Posterior cingulate gyrus (tissue), 11 donors: ENCODE results near the gene PPP4R3C.
"Not testable (repeated sequence)": the region's sequence is repeated elsewhere in the genome, so short reads cannot be mapped to it uniquely, and the experiment has no call there.

Experiments
- DNase-seq, 10 donors: peaks; one replicate each; pipeline versions ENCODE4 v3.0.0 to v3.0.0-alpha.2; 2020 to 2021; ENCODE audit warnings: mixed read lengths in 3 of 10
- intact Hi-C: fragments of 100-400 bp; cut with DNase I; formaldehyde crosslinking; loops from one replicate; pipeline ENCODE4 v1.15.1; 2023

Gene PPP4R3C

DNA sequence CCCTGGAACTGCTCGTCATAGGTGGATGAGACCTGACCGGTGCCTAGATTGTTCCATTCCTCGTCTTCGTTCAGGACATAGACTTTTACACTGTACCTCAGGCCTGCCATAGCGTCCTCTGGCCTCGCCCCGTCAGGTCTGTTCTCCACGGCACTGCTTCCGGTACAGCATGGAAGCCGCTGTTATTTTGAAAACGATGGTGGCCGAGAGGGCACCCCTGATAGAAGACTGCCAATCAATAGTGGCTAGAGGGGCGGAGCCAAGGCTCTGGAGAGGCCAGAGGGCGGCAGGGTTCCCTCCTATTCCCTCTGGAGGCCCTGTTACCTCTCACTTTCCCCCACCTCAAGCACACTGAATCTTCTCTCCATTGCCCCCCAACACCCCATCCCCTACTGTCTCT is at the start of gene PPP4R3C:
Gene PPP4R3C (minus strand): TSS at position 155 of the 400 bp plus-strand sequence. CDS start 45 bp downstream, at position 110.
- peak in 1 of 10 donors; percentile 49 for DNase-seq
- intact Hi-C loops: no loop called here

DNA sequence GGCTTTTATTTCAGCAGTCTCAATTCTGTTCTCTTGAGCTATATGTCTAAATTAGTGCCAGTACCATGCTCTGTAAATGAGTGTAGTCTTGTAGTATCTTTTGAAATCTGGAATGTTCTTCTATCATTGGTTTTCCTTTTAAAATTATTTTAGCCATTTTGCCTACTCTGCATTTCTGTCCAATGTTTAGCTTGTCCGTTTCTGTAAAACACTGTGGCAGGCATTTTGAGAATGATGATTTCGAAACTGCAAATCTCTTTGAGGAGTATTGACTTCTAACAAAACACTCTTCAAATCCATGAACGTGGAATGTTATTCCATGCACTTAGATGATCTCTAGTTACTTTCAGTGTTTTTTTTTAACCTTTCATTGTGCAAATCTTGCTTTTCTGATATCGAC is 28.3 kb upstream of the PPP4R3C start:
- DNase-seq: no peak

DNA sequence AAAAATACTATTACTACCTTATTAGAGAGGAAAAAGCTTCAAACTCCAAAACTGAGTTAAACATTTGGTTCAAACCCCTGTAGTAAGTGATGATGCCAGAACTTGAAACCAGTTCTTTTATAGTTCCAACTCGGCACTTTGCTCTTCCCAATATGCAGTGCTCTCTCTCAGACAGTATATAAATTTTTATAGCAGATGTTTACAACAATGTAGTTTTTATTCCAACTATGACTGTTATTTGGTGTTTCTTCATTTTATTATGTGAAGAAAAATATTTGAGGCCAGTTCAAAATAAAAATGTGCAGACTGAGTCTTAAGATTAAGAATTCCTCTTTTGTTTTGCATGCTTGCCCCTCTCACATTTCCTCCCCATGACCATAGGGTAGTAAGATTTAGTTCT is 2.9 kb upstream of the PPP4R3C start:
- no peak for DNase-seq
- intact Hi-C loops: no loop called here

More for the DNA sequence above, 28.3 kb upstream of the PPP4R3C start:
- intact Hi-C loops: no loop called here

DNA sequence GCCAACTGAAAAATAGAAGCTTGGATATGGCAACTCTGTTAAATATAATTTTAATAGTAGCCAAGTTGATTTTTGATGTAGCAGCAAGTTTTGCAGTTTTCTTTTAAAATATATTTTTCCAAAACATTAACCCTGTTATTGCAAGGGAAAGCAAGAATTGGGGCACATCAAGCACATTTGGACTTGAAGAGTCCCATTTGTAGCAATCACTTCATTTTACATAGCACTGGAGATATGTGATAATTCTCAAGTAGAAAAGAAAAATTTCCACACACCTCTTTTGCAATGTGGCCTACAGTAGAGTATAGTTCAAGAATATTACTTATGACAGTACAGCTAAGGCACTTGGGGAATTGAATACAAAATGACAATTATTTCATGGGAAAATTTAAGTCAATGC is 1.9 kb upstream of the PPP4R3C start:
- DNase-seq: no peak
- intact Hi-C loops: no loop called here

DNA sequence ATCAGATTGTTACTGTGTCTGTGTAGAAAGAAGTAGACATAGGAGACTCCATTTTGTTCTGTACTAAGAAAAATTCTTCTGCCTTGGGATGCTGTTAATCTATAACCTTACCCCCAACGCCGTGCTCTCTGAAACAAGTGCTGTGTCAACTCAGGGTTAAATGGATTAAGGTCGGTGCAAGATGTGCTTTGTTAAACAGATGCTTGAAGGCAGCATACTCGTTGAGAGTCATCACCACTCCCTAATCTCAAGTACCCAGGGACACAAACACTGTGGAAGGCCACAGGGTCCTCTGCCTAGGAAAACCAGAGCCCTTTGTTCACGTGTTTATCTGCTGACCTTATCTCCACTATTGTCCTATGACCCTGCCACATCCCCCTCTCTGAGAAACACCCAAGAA is 4.0 kb downstream of the PPP4R3C start:
- DNase-seq, intact Hi-C loops: not testable (repeated sequence)

DNA sequence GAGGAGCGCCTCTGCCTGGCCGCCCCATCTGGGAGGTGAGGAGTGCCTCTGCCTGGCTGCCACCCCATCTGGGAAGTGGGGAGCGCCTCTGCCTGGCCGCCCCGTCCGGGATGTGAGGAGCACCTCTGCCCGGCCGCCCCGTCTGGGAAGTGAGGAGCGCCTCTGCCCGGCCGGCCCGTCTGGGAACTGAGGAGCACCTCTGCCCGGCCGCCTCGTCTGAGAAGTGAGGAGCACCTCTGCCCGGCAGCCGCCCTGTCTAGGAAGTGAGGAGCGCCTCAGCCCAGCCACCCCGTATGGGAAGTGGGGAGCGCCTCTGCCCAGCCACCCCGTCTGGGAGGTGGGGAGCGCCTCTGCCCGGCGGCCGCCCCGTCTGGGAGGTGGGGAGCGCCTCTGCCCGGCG is 4.6 kb downstream of the PPP4R3C start:
- intact Hi-C loops: not testable (repeated sequence)
- DNase-seq: peak in 2 of 10 donors; percentile 65 to 85

DNA sequence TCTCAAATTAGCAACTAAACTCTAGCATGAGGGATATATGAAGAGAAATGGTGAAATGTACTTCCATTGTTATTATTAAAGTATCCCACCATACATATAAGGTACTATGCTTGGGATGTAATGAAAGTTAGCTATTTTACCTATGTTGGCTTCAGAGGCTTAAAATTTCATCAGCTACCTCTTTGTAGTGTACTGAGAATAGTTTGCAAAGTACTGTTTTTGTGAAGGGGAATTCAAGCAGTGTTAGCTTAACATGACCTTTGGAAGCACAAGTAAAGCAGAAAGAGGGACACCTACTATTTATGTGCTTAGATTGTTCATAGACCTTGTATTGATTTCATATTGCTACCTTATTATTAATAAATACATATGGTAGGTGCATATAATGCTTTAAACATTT is 11.8 kb downstream of the PPP4R3C start:
- intact Hi-C loops: no loop called here
- DNase-seq: no peak

DNA sequence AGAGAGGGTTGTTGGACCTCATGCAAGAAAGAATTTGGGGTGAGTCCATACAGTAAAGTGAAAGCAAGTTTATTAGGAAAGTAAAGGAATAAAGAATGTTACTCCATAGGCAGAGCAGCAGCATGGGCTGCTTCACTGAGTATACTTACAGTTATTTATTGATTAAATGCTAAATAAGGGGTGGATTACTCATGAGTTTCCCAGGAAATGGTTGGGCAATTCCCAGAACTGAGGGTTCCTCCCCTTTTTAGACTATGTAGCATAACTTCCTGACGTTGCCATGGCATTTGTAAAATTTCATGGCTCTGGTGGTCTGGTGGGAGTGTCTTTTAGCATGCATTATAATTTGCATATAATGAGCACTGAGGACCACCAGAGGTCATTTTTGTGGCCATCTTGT is 16.7 kb downstream of the PPP4R3C start:
- intact Hi-C loops: no loop called here
- DNase-seq: no peak

DNA sequence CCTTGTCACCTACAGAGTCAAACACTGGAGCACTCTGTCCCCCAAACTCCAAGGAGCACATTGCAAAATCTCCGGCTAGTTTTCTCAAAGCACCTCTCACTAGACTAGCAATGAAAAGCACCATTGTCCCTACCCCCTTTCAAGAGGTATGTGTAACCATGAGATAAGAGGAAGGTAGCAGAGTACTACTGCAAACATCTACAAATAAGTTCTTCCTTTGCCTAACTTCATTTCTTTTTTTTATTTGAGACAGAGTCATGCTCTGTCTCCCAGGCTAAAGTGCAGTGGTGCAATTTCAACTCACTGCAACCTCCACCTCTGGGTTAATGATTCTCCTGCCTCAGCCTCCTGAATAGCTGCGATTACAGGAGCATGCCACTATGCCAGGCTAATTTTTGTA is 17.7 kb downstream of the PPP4R3C start:
- no peak for DNase-seq
- intact Hi-C loops: no loop called here

DNA sequence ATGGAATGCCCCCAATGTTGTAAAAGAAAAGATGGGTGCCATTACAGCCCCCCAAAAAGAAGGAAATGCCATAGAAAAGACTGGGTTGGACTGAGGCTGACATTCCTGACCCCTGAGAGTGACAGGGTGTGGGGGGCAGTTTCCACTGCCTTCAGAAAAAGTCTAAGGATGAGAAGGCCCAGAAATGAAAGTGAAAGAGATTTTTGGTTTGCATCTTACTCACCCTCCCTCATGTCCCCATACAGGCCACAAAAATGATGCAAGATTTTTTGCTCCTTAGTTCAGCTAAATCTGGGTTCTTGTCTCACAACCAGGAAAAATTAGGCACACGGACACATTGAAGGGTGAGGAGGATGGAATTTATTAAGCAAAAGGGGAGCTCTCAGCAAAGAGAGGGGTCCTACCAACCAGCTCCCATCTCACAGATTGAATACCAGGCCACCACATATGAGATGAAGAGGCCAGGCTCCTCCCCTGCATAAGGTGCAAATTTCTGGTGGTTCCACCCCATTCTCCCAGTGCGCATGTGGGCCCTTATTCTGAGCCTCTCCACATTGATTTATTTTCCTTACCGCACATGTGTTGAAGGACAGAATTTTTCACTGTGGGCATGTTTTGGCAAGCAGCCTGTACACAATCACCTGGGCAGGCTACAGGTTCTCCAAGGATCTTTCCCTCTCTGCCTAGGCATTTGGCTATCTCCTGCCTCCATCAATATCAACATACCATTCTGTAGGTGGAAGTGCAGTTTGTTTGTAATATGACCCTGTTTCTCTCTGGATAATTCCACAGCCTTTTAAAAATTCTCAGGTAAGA is 18.8 kb downstream of the PPP4R3C start:
- intact Hi-C loops: no loop called here
- DNase-seq: no peak

DNA sequence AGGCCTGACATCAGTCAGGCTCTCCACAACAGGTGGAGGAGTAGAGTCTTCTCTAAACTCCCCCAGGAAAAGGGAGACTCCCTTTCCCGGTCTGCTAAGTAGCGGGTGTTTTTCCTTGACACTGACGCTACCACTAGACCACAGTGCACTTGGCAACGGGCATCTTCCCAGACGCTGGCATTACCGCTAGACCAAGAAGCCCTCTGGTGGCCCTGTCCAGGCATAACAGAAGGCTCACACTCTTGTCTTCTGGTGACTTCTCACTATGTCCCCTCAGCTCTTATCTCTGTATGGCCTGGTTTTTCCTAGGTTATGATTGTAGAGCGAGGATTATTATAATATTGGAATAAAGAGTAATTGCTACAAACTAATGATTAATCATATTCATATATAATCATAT is 20.7 kb downstream of the PPP4R3C start:
- DNase-seq, intact Hi-C loops: not testable (repeated sequence)

DNA sequence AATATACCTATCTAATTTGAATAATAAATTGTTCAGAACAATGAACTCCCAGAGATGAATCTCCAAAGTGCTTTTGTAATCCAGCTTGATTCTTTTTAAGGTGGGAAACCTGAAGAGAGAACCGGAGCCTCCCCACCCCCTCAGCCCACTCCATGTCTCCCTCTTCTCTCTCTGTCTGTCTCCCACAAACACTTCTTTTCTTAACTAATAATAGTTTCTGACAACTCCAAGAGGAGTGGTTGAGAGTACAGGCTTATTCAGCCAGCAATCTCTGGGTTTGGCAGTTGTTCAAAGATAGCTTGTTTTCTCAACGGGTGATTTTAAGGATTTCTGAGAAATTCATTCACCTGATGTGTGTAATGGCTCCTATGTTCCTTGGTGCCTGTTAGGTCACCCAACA is 23.4 kb downstream of the PPP4R3C start:
- DNase-seq: no peak
- intact Hi-C loops: no loop called here

DNA sequence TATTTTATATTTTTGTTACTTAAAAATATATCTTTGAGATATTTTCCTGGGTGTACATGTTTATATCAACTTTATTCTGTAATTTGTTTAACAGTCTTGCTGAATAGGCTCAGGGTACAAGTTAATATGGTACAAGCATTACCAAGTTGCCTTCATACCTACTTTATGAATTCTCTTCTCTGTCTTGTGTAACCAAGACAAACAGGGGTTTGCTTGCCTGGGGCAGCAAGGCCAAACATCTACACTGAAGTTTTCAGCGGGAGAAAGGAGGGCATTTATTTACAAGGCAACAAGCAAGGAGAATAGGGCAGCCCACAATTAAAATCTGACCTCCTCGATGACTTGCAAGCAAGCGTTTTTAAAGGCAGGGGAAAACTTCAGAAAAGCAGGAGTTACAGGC is 24.2 kb downstream of the PPP4R3C start:
- DNase-seq: no peak
- intact Hi-C loops: no loop called here

DNA sequence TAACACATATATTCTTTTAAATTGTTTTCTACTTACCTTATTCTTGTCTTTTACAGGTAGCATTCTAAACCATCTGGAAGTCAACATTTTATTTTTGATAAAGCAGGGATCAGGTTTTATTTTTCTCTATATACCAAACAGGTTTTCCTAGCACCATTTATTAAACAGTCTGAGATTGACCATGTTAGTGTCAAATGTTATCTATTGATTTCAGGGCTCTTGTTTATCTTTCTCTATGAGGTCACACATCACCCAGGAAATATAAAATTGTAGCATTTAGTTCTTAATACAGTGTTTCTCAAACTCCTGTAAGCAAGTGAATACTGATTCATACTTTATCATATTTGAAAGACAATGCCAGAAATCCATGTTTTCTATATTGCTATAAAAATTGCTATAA is 28.1 kb downstream of the PPP4R3C start:
- no peak for DNase-seq
- intact Hi-C loops: no loop called here
